ENCODE results near the gene UTS2B. TPM values are rescaled to one million over a fixed set of nuclear protein-coding genes. Genes with fewer than 3 reads are reported as not detected.

Gene UTS2B
- total and polyA plus RNA-seq, 9 of the 15 experiments (the other 6 are each of a cell fraction or from before 2014, with no cell fraction given), result 0.06 TPM; not detected in 8

DNA sequence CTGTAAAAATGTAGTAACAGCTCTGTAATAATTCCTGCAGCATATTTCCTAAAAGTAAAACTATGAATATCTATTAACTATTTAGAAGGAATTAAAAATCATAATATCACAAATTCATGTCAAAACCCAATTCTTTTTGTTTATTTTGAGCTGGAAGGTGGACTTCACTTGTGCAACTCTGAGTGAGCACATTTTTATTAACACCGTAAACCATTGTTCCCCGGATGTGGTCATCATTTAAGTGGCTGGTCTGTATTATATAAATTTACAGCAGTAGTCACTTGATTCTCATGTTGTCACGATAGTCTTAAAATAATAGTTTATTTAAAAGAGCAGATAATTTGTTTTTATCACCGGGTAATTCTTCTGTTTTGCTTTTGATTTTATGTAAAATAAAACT, 43.0 kb upstream of the UTS2B start:
- in situ Hi-C loops (cut with MboI), result no loop called here
- FAIRE-seq, result no peak

More for the DNA sequence above, 43.0 kb upstream of the UTS2B start:
- ATAC-seq (no peak), DNase-seq (ENCODE audit: extremely low read depth in 1 of 4, low spot score in 3 of 4) (no peak)
- H3K9ac ChIP-seq (ENCODE audit: insufficient read depth in 1 of 2, low read depth in 2 of 2, low read length in 2 of 2), result no peak overlapping the region
- BruUV-seq (replicated peaks), result no TSS peak
- H3K9me3 ChIP-seq (replicated peaks; ENCODE audit: control insufficient read depth, insufficient read depth, low read depth, low read length), result no peaks in the 10 kb centered on the region
- ChIA-PET POLR2A (no interaction called here), CTCF (ENCODE audit: low intra/inter-chr PET ratio) (no interaction called here)
- no peaks in the 10 kb centered on the region for H3K9me1 ChIP-seq (ENCODE audit: control insufficient read depth, insufficient read depth, low read length)
- peaks cover 40% of the 10 kb centered on the region; the same call in 2 of the 3 replicates for H3K36me3 ChIP-seq (ENCODE audit: control insufficient read depth, insufficient read depth, low read length)
- H3K4me3 ChIP-seq, result no peak overlapping the region
- H3K4me2 ChIP-seq (ENCODE audit: insufficient read depth, low read length), result no peak overlapping the region
- H4K20me1 ChIP-seq (replicated peaks; ENCODE audit: control insufficient read depth, insufficient read depth, low read length), result no peaks in the 10 kb centered on the region
- no peaks in the 10 kb centered on the region for H3K79me2 ChIP-seq (ENCODE audit: control insufficient read depth, insufficient read depth, low read length)
- H3K4me1 ChIP-seq (replicated peaks in 1 of 2; ENCODE audit: control insufficient read depth in 2 of 2, insufficient read depth in 2 of 2, low read length in 2 of 2), result peaks cover 0 to 1% of the 10 kb centered on the region in 2 experiments; a peak in 1 of 5 replicates
- intact Hi-C loops (cut with micrococcal nuclease), result no loop called here
- H3K27me3 ChIP-seq (ENCODE audit: control insufficient read depth in 2 of 2, insufficient read depth in 2 of 2, low read length in 2 of 2), result no peaks in the 10 kb centered on the region
- TF ChIP-seq KLF1 (tag; IDR thresholded peaks at IDR 0.05) (no peak), ZNF316 (IDR thresholded peaks at IDR 0.05) (no peak), NFATC3 (IDR thresholded peaks at IDR 0.05) (no peak), DNMT1 (IDR thresholded peaks at IDR 0.05) (no peak), TFAM (CRISPR knock-in tag; conservative IDR thresholded peaks at IDR 0.05) (no peak), ZNF436 (CRISPR knock-in tag; IDR thresholded peaks at IDR 0.05) (no peak), CBX5 (IDR thresholded peaks at IDR 0.05; ENCODE audit: borderline replicate concordance, low read depth) (no peak), BRF2 (IDR thresholded peaks at IDR 0.05; ENCODE audit: borderline replicate concordance, insufficient read depth, insufficient read length) (no peak), HNRNPK (IDR thresholded peaks at IDR 0.05; ENCODE audit: low read depth, low read length, poor library complexity, severe bottlenecking) (no peak), ZNF184 (CRISPR knock-in tag; IDR thresholded peaks at IDR 0.05) (no peak), CHD4 (IDR thresholded peaks at IDR 0.05; ENCODE audit: insufficient read depth, insufficient replicate concordance, low read depth, low read length, poor library complexity, severe bottlenecking) (no peak), SMARCC2 (IDR thresholded peaks at IDR 0.05; ENCODE audit: low read depth) (no peak), C11orf30 (IDR thresholded peaks at IDR 0.05; ENCODE audit: low read depth) (no peak)
- TF ChIP-seq, protein P1, sequence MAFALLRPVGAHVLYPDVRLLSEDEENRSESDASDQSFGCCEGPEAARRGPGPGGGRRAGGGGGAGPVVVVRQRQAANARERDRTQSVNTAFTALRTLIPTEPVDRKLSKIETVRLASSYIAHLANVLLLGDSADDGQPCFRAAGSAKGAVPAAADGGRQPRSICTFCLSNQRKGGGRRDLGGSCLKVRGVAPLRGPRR (CRISPR knock-in tag; IDR thresholded peaks at IDR 0.05), result no peak
- no peak overlapping the region for H2AFZ ChIP-seq (ENCODE audit: low read depth, low read length)
- no peak overlapping the region for H3K27ac ChIP-seq (ENCODE audit: extremely low read depth, low read depth, low read length)
- 64% methylated on average over 4 of the region's 4 CpGs for WGBS (ENCODE audit: insufficient coverage, low coverage, missing lambda C conversion rate)

All from K562 (cell line).